ENCODE data around the gene AGAP2.
"Not testable (repeated sequence)": the region's sequence is repeated elsewhere in the genome, so short reads cannot be mapped to it uniquely, and the experiment has no call there.

The AGAP2 gene

DNA sequence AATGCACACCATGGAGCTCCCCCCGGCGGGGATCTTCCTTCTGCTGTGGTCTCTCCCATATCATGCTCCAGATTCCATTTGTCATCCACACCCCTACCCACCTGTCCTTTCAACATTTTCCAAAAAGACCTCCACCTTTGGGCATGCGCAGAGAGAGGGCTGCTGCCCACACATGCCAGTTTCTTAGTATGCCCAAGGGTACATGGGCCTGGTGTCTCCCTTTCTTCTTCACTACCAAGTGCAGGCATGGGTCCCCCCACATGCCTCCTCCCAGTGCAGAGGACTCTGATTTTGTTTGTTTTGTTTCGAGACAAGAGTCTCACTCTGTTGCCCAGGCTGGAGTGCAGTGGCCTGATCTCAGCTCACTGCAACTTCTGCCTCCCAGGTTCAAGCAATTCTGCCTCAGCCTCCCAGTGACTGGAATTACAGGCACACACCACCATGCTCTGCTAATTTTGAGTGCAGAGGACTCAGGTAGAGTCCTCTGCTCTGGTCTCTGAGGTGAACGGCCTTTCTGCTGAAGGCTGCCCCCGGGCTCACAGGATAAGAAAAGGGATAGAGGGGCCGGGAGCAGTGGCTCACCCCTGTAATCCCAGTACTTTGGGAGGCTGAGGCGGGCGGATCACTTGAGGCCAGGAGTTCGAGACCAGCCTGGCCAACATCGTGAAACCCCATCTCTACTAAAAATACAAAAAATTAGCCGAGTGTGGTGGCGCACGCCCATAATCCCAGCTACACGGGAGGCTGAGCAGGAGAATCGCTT is 16.5 kb downstream of the AGAP2 start:
- H3K4me3 Mint-ChIP-seq; H3K27me3 Mint-ChIP-seq; ATAC-seq (replicated peaks); H3K9me3 Mint-ChIP-seq; DNase-seq: not testable (repeated sequence)
- peaks cover 15 to 18% of the 10 kb centered on the region in 2 donors for H3K4me1 Mint-ChIP-seq
- H3K27ac Mint-ChIP-seq: peak overlapping the region; percentile 38
- H3K36me3 Mint-ChIP-seq: peaks cover 60 to 71% of the 10 kb centered on the region in 2 donors

DNA sequence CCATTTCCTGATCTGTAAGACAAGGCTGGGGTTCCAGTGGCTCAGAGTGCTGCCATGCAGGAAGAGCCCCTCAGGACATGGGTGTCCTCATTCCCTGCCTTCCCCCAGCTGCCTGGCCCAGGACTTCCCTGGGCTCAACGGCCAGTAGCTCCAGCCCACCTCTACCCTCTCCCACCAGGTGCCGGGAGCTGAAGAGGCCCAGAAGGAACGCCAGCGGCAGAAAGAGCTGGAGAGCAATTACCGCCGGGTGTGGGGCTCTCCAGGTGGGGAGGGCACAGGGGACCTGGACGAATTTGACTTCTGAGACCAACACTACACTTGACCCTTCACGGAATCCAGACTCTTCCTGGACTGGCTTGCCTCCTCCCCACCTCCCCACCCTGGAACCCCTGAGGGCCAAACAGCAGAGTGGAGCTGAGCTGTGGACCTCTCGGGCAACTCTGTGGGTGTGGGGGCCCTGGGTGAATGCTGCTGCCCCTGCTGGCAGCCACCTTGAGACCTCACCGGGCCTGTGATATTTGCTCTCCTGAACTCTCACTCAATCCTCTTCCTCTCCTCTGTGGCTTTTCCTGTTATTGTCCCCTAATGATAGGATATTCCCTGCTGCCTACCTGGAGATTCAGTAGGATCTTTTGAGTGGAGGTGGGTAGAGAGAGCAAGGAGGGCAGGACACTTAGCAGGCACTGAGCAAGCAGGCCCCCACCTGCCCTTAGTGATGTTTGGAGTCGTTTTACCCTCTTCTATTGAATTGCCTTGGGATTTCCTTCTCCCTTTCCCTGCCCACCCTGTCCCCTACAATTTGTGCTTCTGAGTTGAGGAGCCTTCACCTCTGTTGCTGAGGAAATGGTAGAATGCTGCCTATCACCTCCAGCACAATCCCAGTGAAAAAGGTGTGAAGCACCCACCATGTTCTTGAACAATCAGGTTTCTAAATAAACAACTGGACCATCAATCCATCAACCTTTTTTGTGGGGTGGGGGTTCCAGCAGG is 17.6 kb downstream of the AGAP2 start:
- Mint-ChIP-seq H3K27ac (peak overlapping the region; percentile 73), H3K9me3 (no peaks in the 10 kb centered on the region), H3K4me1 (peaks cover 15 to 16% of the 10 kb centered on the region in 2 donors), H3K27me3 (no peaks in the 10 kb centered on the region), H3K4me3 (no peak overlapping the region), H3K36me3 (peaks cover 58 to 72% of the 10 kb centered on the region in 2 donors)
- no peak for ATAC-seq (replicated peaks)
- no peak for DNase-seq

- Mint-ChIP-seq H3K27me3 (no peaks in the 10 kb centered on the region), H3K36me3 (peaks cover 58 to 71% of the 10 kb centered on the region in 2 donors), H3K27ac (peak overlapping the region; percentile 73), H3K9me3 (no peaks in the 10 kb centered on the region), H3K4me3 (no peak overlapping the region), H3K4me1 (peaks cover 12 to 18% of the 10 kb centered on the region in 2 donors)
- no peak for ATAC-seq (replicated peaks)
- no peak for DNase-seq
Observed at GRCh38 chr12:57719777-57720605, 18.6 kb downstream of the AGAP2 start.

DNA sequence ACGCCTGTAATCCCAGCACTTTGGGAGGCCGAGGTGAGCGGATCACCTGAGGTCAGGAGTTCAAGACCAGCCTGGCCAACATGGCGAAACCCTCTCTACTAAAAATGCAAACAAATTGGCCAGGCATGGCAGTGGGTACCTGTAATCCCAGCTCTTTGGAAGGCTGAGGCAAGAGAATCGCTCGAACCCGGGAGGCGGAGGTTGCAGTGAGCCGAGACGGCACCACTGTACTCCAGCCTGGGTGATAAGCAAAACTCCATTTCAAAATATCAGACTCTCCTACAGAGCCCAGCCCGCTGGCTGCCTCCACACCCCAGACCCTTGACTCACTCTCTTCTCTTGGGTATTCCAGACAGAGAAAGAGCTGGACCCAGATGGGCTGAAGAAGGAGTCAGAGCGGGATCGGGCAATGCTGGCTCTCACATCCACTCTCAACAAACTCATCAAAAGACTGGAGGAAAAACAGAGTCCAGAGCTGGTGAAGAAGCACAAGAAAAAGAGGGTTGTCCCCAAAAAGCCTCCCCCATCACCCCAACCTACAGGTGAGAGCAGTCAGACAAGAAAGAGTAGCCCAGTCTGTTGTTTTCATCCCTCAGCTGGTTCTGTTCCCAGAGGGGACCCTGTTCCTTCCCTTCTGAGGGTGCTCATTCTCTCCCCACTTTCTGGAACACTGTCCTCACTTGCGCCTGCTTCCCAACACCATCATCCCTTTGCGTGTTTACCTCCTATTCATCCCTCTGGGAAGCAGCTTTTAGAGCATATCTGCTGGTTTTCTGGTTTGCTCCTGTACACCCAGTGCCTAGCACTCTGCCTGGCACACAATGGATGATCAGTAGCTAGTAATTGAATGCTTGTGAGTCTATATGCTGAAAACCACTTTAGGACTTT is 19.7 kb downstream of the AGAP2 start:
- Mint-ChIP-seq H3K27me3 (no peaks in the 10 kb centered on the region), H3K4me3 (no peak overlapping the region), H3K4me1 (peaks cover 7 to 11% of the 10 kb centered on the region in 2 donors), H3K36me3 (peaks cover 57 to 68% of the 10 kb centered on the region in 2 donors), H3K27ac (no peak overlapping the region), H3K9me3 (no peaks in the 10 kb centered on the region)
- DNase-seq (no peak), ATAC-seq (replicated peaks) (no peak)

DNA sequence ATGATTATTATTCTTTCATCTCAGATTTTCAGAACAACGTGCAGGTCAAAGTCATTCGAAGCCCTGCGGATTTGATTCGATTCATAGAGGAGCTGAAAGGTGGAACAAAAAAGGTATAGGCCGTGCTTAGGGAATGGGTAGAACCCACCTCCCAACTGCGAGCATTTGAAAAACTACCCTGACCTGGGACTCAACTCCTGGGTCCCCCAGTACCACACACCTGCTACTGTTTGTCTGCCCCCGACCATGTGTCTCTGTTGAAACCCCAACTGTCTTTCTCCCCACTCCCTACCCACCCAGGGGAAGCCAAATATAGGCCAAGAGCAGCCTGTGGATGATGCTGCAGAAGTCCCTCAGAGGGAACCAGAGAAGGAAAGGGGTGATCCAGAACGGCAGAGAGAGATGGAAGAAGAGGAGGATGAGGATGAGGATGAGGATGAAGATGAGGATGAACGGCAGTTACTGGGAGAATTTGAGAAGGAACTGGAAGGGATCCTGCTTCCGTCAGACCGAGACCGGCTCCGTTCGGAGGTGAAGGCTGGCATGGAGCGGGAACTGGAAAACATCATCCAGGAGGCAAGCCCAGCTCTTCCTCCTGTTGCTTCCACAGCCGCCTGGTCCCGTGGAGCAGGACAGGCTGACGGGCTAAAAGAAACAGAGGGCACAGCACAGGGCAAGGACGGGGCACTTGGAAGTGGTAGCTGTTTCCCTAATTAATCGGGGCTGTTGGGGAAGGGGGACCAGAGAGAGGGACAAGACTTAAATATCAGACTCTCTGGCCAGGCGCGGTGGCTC is 20.5 kb downstream of the AGAP2 start:
- H3K36me3 Mint-ChIP-seq: peaks cover 62 to 70% of the 10 kb centered on the region in 2 donors
- peaks cover 7 to 9% of the 10 kb centered on the region in 2 donors for H3K4me1 Mint-ChIP-seq
- no peak overlapping the region for H3K4me3 Mint-ChIP-seq
- H3K27me3 Mint-ChIP-seq: no peaks in the 10 kb centered on the region
- ATAC-seq (replicated peaks): no peak
- no peaks in the 10 kb centered on the region for H3K9me3 Mint-ChIP-seq
- H3K27ac Mint-ChIP-seq: no peak overlapping the region
- no peak for DNase-seq

DNA sequence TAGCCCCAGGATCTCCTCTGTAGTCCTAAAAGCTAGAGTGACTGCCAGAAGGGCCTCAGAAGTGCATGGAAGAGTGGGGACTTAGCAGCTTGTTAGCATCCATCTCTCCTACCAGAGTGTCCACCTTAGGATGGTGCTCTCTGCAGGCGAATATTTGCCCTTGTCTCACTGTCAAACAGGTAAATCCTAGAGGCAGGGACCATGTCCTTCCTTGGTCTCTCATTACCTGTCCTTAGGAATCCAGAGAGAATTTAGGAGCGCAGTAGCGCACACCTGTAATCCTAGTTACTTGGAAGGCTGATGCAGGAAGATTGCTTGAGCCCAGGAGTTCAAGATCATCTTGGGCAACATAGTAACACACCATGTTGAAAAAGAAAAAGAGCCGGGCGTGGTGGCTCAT is 21.4 kb downstream of the AGAP2 start:
- ATAC-seq (replicated peaks) (no peak), DNase-seq (no peak)
- H3K4me3 Mint-ChIP-seq: no peak overlapping the region
- H3K4me1 Mint-ChIP-seq: peaks cover 7 to 9% of the 10 kb centered on the region in 2 donors
- no peaks in the 10 kb centered on the region for H3K9me3 Mint-ChIP-seq
- H3K27me3 Mint-ChIP-seq: no peaks in the 10 kb centered on the region
- H3K27ac Mint-ChIP-seq: no peak overlapping the region
- H3K36me3 Mint-ChIP-seq: peaks cover 62 to 72% of the 10 kb centered on the region in 2 donors

DNA sequence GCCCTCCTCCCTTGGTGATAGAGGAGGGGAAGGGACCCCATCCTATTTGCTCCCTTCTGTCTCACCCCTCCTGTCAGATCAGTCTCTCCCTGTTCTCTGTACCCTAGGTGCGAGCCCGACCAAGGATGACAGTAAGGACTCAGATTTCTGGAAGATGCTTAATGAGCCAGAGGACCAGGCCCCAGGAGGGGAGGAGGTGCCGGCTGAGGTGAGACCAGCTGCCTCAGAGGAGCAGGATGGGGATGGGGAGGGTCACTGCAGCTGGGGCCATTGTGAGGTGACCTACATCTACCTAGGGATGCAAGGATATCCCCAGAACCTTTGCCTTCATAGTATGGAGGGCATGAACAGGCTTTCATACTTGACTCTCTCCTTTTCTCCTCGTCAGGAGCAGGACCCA is 22.2 kb downstream of the AGAP2 start:
- Mint-ChIP-seq H3K4me3 (no peak overlapping the region), H3K9me3 (no peaks in the 10 kb centered on the region), H3K36me3 (peaks cover 63 to 73% of the 10 kb centered on the region in 2 donors), H3K27ac (no peak overlapping the region), H3K4me1 (peaks cover 6 to 7% of the 10 kb centered on the region in 2 donors), H3K27me3 (no peaks in the 10 kb centered on the region)
- DNase-seq (no peak), ATAC-seq (replicated peaks) (no peak)

DNA sequence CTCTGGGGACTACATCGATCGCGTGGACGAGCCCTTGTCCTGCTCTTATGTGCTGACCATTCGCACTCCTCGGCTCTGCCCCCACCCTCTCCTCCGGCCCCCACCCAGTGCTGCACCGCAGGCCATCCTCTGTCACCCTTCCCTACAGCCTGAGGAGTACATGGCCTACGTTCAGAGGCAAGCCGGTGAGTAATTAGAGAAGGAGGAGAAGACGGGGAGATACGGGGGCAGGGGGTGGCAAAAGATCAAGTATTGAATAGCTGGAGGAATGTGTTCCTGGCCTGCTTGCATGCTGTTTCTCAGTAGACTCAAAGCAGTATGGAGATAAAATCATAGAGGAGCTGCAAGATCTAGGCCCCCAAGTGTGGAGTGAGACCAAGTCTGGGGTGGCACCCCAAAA is 22.8 kb downstream of the AGAP2 start:
- Mint-ChIP-seq H3K27me3 (no peaks in the 10 kb centered on the region), H3K27ac (peak overlapping the region; percentile 59), H3K4me3 (no peak overlapping the region), H3K4me1 (peaks cover 6 to 7% of the 10 kb centered on the region in 2 donors), H3K36me3 (peaks cover 62 to 74% of the 10 kb centered on the region in 2 donors), H3K9me3 (no peaks in the 10 kb centered on the region)
- ATAC-seq (replicated peaks): no peak
- DNase-seq: no peak

DNA sequence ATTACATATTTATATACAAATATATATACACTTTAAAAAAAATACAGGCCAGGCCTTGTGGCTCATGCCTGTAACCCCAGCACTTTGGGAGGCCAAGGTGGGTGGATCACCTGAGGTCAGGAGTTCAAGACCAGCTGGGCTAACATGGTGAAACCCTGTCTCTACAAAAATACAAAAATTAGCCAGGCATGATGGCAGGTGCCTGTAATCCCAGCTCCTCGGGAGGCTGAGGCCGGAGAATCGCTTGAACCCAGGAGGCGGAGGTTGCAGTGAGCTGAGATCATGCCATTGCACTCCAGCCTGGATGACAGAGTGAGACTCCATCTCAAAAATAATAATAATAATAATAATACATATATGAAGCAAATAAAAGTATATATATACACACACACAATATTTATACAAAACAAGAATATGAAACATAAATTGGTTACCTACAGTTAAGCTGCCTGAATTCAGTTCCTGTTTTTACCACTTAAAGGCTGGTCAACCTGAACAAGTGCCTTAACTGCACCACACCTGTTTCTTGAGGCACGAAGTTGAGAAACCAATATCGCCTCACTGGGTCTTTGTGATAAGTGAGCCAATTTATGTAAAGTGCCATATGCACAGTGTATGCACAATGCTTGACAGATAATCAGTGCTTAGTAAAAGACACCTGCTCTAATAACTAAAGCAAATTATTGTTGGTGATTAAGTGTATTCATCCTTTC is 23.4 kb downstream of the AGAP2 start:
- H3K4me1 Mint-ChIP-seq, H3K4me3 Mint-ChIP-seq, H3K27me3 Mint-ChIP-seq, DNase-seq, H3K9me3 Mint-ChIP-seq: not testable (repeated sequence)
- peak overlapping the region; percentile 59 for H3K27ac Mint-ChIP-seq
- H3K36me3 Mint-ChIP-seq: peaks cover 59 to 69% of the 10 kb centered on the region in 2 donors
- peak; percentile 70 to 80 for ATAC-seq (replicated peaks)

GRCh38 chr12:57713209-57713608 is 25.3 kb downstream of the AGAP2 start:
- H3K27me3 Mint-ChIP-seq: no peaks in the 10 kb centered on the region
- H3K36me3 Mint-ChIP-seq: peaks cover 47 to 60% of the 10 kb centered on the region in 2 donors
- ATAC-seq (replicated peaks): no peak
- DNase-seq: no peak
- peaks cover 5 to 12% of the 10 kb centered on the region in 2 donors for H3K4me1 Mint-ChIP-seq
- no peaks in the 10 kb centered on the region for H3K9me3 Mint-ChIP-seq
- no peak overlapping the region for H3K4me3 Mint-ChIP-seq
- no peak overlapping the region for H3K27ac Mint-ChIP-seq

DNA sequence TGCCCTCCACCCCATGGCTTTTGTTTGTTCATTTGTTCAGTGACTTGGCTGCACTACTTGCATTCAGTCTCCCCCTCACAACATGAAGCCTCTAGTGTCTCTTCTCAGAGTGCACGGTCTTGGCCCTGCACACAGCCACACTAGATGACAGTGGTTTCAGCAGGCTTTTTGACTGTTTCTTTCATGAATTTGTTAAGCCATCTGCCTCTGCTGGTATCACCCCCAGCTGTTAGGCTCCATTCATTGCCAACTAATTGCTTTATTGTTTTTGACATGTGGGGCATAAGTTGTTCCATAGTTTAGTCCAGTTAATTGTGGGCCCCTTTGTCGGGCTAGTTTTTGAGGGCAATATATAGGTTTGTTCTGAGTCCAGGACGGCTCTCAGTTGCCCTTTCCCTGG is 25.8 kb downstream of the AGAP2 start:
- H3K36me3 Mint-ChIP-seq: peaks cover 42 to 55% of the 10 kb centered on the region in 2 donors
- H3K27me3 Mint-ChIP-seq: no peaks in the 10 kb centered on the region
- no peaks in the 10 kb centered on the region for H3K9me3 Mint-ChIP-seq
- ATAC-seq (replicated peaks) (no peak), DNase-seq (no peak)
- no peak overlapping the region for H3K27ac Mint-ChIP-seq
- peaks cover 5 to 12% of the 10 kb centered on the region in 2 donors for H3K4me1 Mint-ChIP-seq
- H3K4me3 Mint-ChIP-seq: no peak overlapping the region

DNA sequence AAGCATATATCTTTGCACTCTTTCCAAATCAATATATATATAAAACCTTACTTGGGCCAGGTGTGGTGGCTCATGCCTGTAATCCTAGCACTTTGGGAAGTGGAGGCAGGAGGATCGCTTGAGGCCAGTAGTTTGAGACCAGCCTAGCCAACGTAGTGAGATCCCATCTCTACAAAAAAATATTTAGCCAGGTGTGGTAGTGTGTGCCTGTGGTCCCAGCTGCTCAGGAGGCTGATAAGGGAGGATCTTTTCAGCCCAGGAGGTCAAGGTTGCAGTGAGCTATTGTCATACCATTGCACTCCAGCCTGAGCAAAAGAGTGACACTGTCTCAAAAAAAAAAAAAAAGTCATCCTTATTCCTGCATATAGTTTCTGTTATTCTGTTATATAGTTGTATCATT is 30.2 kb downstream of the AGAP2 start:
- H3K4me1 Mint-ChIP-seq: peaks cover 1 to 5% of the 10 kb centered on the region in 2 donors
- H3K9me3 Mint-ChIP-seq: no peaks in the 10 kb centered on the region
- H3K36me3 Mint-ChIP-seq: peaks cover 40 to 58% of the 10 kb centered on the region in 2 donors
- H3K27ac Mint-ChIP-seq: no peak overlapping the region
- ATAC-seq (replicated peaks) (no peak), DNase-seq (no peak)
- H3K4me3 Mint-ChIP-seq: no peak overlapping the region
- H3K27me3 Mint-ChIP-seq: no peaks in the 10 kb centered on the region
